ENCODE measurements around the gene CLASP1.
"Not testable (repeated sequence)": the region's sequence is repeated elsewhere in the genome, so short reads cannot be mapped to it uniquely, and the experiment has no call there.

CLASP1 gene

GRCh38 chr2:121342751-121343150 lies 306.5 kb downstream of the CLASP1 start:
- DNase-seq: no peak

- no peak for DNase-seq
Observed at GRCh38 chr2:121340926-121341325, 308.3 kb downstream of the CLASP1 start.

GRCh38 chr2:121338281-121338680 lies 311.0 kb downstream of the CLASP1 start:
- no peak for DNase-seq

- DNase-seq: no peak
Observed at GRCh38 chr2:121336528-121337294, 312.6 kb downstream of the CLASP1 start.

GRCh38 chr2:121335294-121336290 lies 313.7 kb downstream of the CLASP1 start:
- DNase-seq: no peak

GRCh38 chr2:121334581-121335293 lies 314.5 kb downstream of the CLASP1 start:
- DNase-seq: no peak

- no peak for DNase-seq
Observed at GRCh38 chr2:121333834-121334558, 315.3 kb downstream of the CLASP1 start.

GRCh38 chr2:121333231-121333630 lies 316.0 kb downstream of the CLASP1 start:
- no peak for DNase-seq

- not testable (repeated sequence) for DNase-seq
Observed at GRCh38 chr2:121331324-121331723, 317.9 kb downstream of the CLASP1 start.

GRCh38 chr2:121330921-121331320 lies 318.3 kb downstream of the CLASP1 start:
- no peak for DNase-seq

- DNase-seq: no peak
Observed at GRCh38 chr2:121329786-121330185, 319.5 kb downstream of the CLASP1 start.

GRCh38 chr2:121326628-121327027 lies 322.6 kb downstream of the CLASP1 start:
- DNase-seq: peak; percentile 24

GRCh38 chr2:121324601-121325000 lies 324.7 kb downstream of the CLASP1 start:
- DNase-seq: no peak

GRCh38 chr2:121321476-121321875 lies 327.8 kb downstream of the CLASP1 start:
- DNase-seq: no peak

GRCh38 chr2:121319941-121320340 lies 329.3 kb downstream of the CLASP1 start:
- DNase-seq: no peak

GRCh38 chr2:121316986-121317385 lies 332.3 kb downstream of the CLASP1 start:
- peak; percentile 7 for DNase-seq

- not testable (repeated sequence) for DNase-seq
Observed at GRCh38 chr2:121313701-121314100, 335.6 kb downstream of the CLASP1 start.

GRCh38 chr2:121309801-121310200 lies 339.5 kb downstream of the CLASP1 start:
- DNase-seq: no peak

GRCh38 chr2:121309323-121309722 lies 339.9 kb downstream of the CLASP1 start:
- no peak for DNase-seq

GRCh38 chr2:121307048-121307447 lies 342.2 kb downstream of the CLASP1 start:
- DNase-seq: no peak

- no peak for DNase-seq
Observed at GRCh38 chr2:121304941-121305340, 344.3 kb downstream of the CLASP1 start.

GRCh38 chr2:121303531-121304263 lies 345.6 kb downstream of the CLASP1 start:
- no peak for DNase-seq

Measured in activated CD8-positive, alpha-beta memory T cell treated with anti-CD3 and anti-CD28 coated beads for 24 hours (primary cell).